HG03469 (cell line): ENCODE data around the gene KRTDAP.

Experiments used
- ATAC-seq: cut with Tn5 transposase; IDR thresholded peaks from one replicate; pipeline ENCODE4 v1.9.1; 2021; ENCODE audit warnings: mild to moderate bottlenecking, moderate library complexity, moderate number of reproducible peaks; ENCODE audit not compliant: unreplicated experiment

Gene KRTDAP

GRCh38 chr19:35490364-35490763 is at the start of gene KRTDAP:
Gene KRTDAP, minus strand, starts transcription at chr19:35490464. Its CDS starts 22 bp downstream, at chr19:35490442.
- ATAC-seq = no peak

GRCh38 chr19:35539850-35540249 is 49.6 kb upstream of the KRTDAP start:
- ATAC-seq = no peak

GRCh38 chr19:35539314-35539713 is 49.0 kb upstream of the KRTDAP start:
- no peak for ATAC-seq

GRCh38 chr19:35534803-35535480 is 44.7 kb upstream of the KRTDAP start:
- no peak for ATAC-seq

GRCh38 chr19:35533822-35534392 is 43.6 kb upstream of the KRTDAP start:
- no peak for ATAC-seq

GRCh38 chr19:35533201-35533821 is 43.0 kb upstream of the KRTDAP start, which contains the start of gene GAPDHS:
Gene GAPDHS, plus strand, starts transcription at chr19:35533456. Its CDS starts 72 bp downstream, at chr19:35533528.
- ATAC-seq = no peak

- ATAC-seq = no peak
These were observed 41.0 kb upstream of the KRTDAP start for GRCh38 chr19:35531291-35531690.

GRCh38 chr19:35529241-35530218 is 39.3 kb upstream of the KRTDAP start:
- ATAC-seq = no peak

- ATAC-seq = no peak
These were observed 38.2 kb upstream of the KRTDAP start, which contains the start of gene SBSN for GRCh38 chr19:35528218-35529038. Gene SBSN, minus strand, starts transcription at chr19:35528311. Its CDS starts 30 bp downstream, at chr19:35528281.

GRCh38 chr19:35525873-35526272 is 35.6 kb upstream of the KRTDAP start:
- no peak for ATAC-seq

GRCh38 chr19:35524181-35524837 is 34.0 kb upstream of the KRTDAP start:
- ATAC-seq = no peak

GRCh38 chr19:35522745-35523327 is 32.6 kb upstream of the KRTDAP start:
- ATAC-seq = no peak

GRCh38 chr19:35521124-35521743 is 31.0 kb upstream of the KRTDAP start:
- ATAC-seq = no peak

GRCh38 chr19:35519291-35519690 is 29.0 kb upstream of the KRTDAP start:
- no peak for ATAC-seq

- ATAC-seq = no peak
These were observed 28.0 kb upstream of the KRTDAP start for GRCh38 chr19:35518313-35518712.

- ATAC-seq = no peak
These were observed 27.1 kb upstream of the KRTDAP start for GRCh38 chr19:35517342-35517741.

GRCh38 chr19:35516310-35516709 is 26.0 kb upstream of the KRTDAP start:
- no peak for ATAC-seq

- ATAC-seq = no peak
These were observed 24.1 kb upstream of the KRTDAP start for GRCh38 chr19:35514282-35514809.
